GM12874 (cell line): ENCODE results near the gene RBBP5.

Source experiments
- CTCF ChIP-seq: IDR thresholded peaks from 2 replicates; pipeline ENCODE4 v1.5.1; 2011; ENCODE audit warnings: low read depth, mild to moderate bottlenecking, control low read depth, low read length, moderate library complexity; ENCODE audit not compliant: insufficient read depth

Gene RBBP5

DNA sequence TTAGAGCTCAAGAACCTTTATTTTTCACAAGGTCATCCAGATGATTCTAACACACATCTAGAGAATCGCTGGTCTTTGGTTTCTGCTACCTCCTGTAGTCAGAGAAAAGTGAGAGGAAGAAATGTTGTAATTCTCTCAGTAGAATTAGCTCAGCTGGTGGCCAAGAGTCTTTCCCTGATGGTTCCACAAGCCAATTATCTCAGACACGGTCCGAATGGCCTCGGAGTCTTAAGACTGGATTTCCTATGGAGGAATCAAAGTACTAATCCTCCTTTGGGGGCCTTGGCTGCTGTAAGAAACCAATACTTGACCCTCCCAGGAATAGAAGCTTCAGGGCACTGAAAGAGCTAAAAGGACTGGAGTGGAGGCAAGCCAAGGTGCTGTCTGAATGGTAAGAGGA, 39.3 kb downstream of the RBBP5 start:
- no peak for TF ChIP-seq CTCF

GRCh38 chr1:205077934-205078311, 43.9 kb downstream of the RBBP5 start:
- TF ChIP-seq CTCF: no peak

GRCh38 chr1:205077158-205077933, 44.4 kb downstream of the RBBP5 start:
- no peak for TF ChIP-seq CTCF

- no peak for TF ChIP-seq CTCF
Observed at GRCh38 chr1:205076245-205076761, 45.5 kb downstream of the RBBP5 start.

GRCh38 chr1:205075642-205076155, 46.1 kb downstream of the RBBP5 start:
- no peak for TF ChIP-seq CTCF

GRCh38 chr1:205074513-205074912, 47.3 kb downstream of the RBBP5 start:
- no peak for TF ChIP-seq CTCF

DNA sequence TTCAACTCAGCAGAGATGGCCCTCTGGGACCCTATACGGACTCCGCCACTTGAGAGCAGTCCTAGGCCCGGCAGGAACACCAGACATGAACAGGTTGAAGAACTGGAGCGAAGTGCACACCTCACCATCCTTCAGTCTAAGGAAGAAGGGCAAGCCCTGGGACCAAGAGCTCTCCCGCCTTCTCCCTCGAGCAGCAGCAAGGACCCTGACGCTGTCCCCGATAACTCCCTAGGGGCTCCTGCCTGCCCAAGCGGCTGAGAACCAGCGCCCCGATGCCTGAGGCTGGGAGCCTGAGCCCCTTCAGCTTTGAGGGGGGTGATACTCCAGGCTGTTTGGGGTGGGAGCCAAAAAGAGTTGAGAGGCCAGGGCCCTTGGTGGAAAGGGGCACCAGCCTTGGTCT, 47.7 kb downstream of the RBBP5 start:
- TF ChIP-seq CTCF: no peak
